Parathyroid adenoma (tissue), 2 donors: ENCODE data around the gene ST7.

Experiments used
- H2AFZ ChIP-seq: fragments of 300-600 bp; sonication (generic); one replicate; pipeline ENCODE4 v1.7.0; 2017; ENCODE audit warnings: antibody characterized with exemption, mild to moderate bottlenecking
- H3K27ac ChIP-seq: fragments of 300-600 bp; sonication (generic); one replicate; pipeline ENCODE4 v1.7.0; 2017
- H3K27me3 ChIP-seq: fragments of 300-600 bp; sonication (generic); one replicate; pipeline ENCODE4 v1.7.0; 2017; ENCODE audit warnings: low read length; ENCODE audit not compliant: control insufficient read depth, insufficient read depth
- H3K36me3 ChIP-seq: fragments of 300-600 bp; sonication (generic); one replicate; pipeline ENCODE4 v1.7.0; 2017; ENCODE audit warnings: low read length; ENCODE audit not compliant: control insufficient read depth, insufficient read depth
- H3K4me1 ChIP-seq: fragments of 300-600 bp; sonication (generic); one replicate; pipeline ENCODE4 v1.7.0; 2017; ENCODE audit warnings: control low read depth
- H3K4me2 ChIP-seq: fragments of 300-600 bp; sonication (generic); one replicate; pipeline ENCODE4 v1.7.0; 2017; ENCODE audit warnings: low read length
- H3K4me3 ChIP-seq: fragments of 300-600 bp; sonication (generic); one replicate; pipeline ENCODE4 v1.7.0; 2017; ENCODE audit warnings: low read depth, low read length
- H3K79me2 ChIP-seq: fragments of 300-600 bp; sonication (generic); one replicate; pipeline ENCODE4 v1.7.0; 2017; ENCODE audit warnings: control low read depth
- H3K9ac ChIP-seq: fragments of 300-600 bp; sonication (generic); one replicate; pipeline ENCODE4 v1.7.0; 2017; ENCODE audit warnings: mild to moderate bottlenecking
- H3K9me3 ChIP-seq: fragments of 300-600 bp; sonication (generic); one replicate; pipeline ENCODE4 v1.7.0; 2017; ENCODE audit warnings: low read length; ENCODE audit not compliant: control insufficient read depth
- CTCF ChIP-seq: fragments of 300-600 bp; sonication (generic); IDR thresholded peaks from one replicate; pipeline ENCODE4 v1.7.0; 2017; ENCODE audit warnings: antibody characterized with exemption, mild to moderate bottlenecking
- donor health status: primary hyperparathyroidism.

The ST7 gene

GRCh38 chr7:117051808-117052207 is 98.5 kb downstream of the ST7 start:
- H3K27ac ChIP-seq: no peak overlapping the region
- H2AFZ ChIP-seq: no peak overlapping the region

GRCh38 chr7:117053432-117053831 is 100.1 kb downstream of the ST7 start:
- H3K4me1 ChIP-seq: no peaks in the 10 kb centered on the region
- H3K4me3 ChIP-seq: no peak overlapping the region
- no peaks in the 10 kb centered on the region for H3K9me3 ChIP-seq
- no peak for TF ChIP-seq CTCF
- H3K36me3 ChIP-seq: no peaks in the 10 kb centered on the region
- H3K9ac ChIP-seq: no peak overlapping the region
- no peaks in the 10 kb centered on the region for H3K27me3 ChIP-seq
- H2AFZ ChIP-seq: no peak overlapping the region
- H3K4me2 ChIP-seq: no peak overlapping the region
- H3K27ac ChIP-seq: no peak overlapping the region
- H3K79me2 ChIP-seq: peaks cover 8% of the 10 kb centered on the region

More at GRCh38 chr7:117051808-117052207, 98.5 kb downstream of the ST7 start:
- Histone ChIP-seq H3K4me2 (no peak overlapping the region), H3K4me3 (no peak overlapping the region), H3K27me3 (no peaks in the 10 kb centered on the region), H3K9me3 (no peaks in the 10 kb centered on the region), H3K4me1 (no peaks in the 10 kb centered on the region), H3K36me3 (no peaks in the 10 kb centered on the region), H3K79me2 (peaks cover 9% of the 10 kb centered on the region), H3K9ac (no peak overlapping the region)
- TF ChIP-seq CTCF: no peak

- Histone ChIP-seq H3K9ac (no peak overlapping the region), H3K9me3 (no peaks in the 10 kb centered on the region), H2AFZ (no peak overlapping the region), H3K79me2 (no peaks in the 10 kb centered on the region), H3K36me3 (no peaks in the 10 kb centered on the region), H3K27ac (no peak overlapping the region), H3K4me1 (no peaks in the 10 kb centered on the region), H3K4me3 (no peak overlapping the region), H3K27me3 (no peaks in the 10 kb centered on the region), H3K4me2 (no peak overlapping the region)
- no peak for TF ChIP-seq CTCF
Measured at GRCh38 chr7:117061751-117062150, 108.5 kb downstream of the ST7 start.

- Histone ChIP-seq H3K4me2 (no peak overlapping the region), H3K27ac (no peak overlapping the region), H3K79me2 (no peaks in the 10 kb centered on the region), H3K9ac (no peak overlapping the region), H3K9me3 (no peaks in the 10 kb centered on the region), H2AFZ (no peak overlapping the region), H3K27me3 (no peaks in the 10 kb centered on the region), H3K4me1 (no peaks in the 10 kb centered on the region), H3K36me3 (no peaks in the 10 kb centered on the region), H3K4me3 (no peak overlapping the region)
- TF ChIP-seq CTCF: no peak
Measured at GRCh38 chr7:117062300-117062699, 109.0 kb downstream of the ST7 start.

GRCh38 chr7:117064688-117065087 is 111.4 kb downstream of the ST7 start:
- Histone ChIP-seq H3K79me2 (no peaks in the 10 kb centered on the region), H2AFZ (no peak overlapping the region), H3K36me3 (no peaks in the 10 kb centered on the region), H3K27ac (no peak overlapping the region), H3K27me3 (no peaks in the 10 kb centered on the region), H3K4me1 (no peaks in the 10 kb centered on the region), H3K4me3 (no peak overlapping the region), H3K9ac (no peak overlapping the region), H3K4me2 (no peak overlapping the region), H3K9me3 (no peaks in the 10 kb centered on the region)
- no peak for TF ChIP-seq CTCF
